K562 (cell line): ENCODE data around the gene HNRNPF. TPM values are rescaled to one million over a fixed set of nuclear protein-coding genes. Genes with fewer than 3 reads are reported as not detected.

ENCODE experiments used
- ATAC-seq: fragments of 200-7000 bp; cut with Tn5 transposase; 3 replicates; pipeline ENCODE4 v1.9.1; 2020; ENCODE audit warnings: moderate library complexity
- BruUV-seq: library from RNA; stranded (reverse); fragments of 400-500 nt; replicated peaks from 2 replicates; lab custom pipeline; 2021; lab: Mats Ljungman, UMichigan
- CTCF ChIA-PET: fragments of 300-600 bp; formaldehyde crosslinking; extraction: SDS; loops from one replicate; lab custom pipeline; 2021; ENCODE audit warnings: low intra/inter-chr PET ratio; lab: Yijun Ruan, JAX
- POLR2A ChIA-PET: fragments of 300-600, 350-650 bp; sonication (Branson Sonifier 250); formaldehyde crosslinking; extraction: SDS; loops from one replicate; lab custom pipeline; 2021; ENCODE audit warnings: antibody characterized with exemption, inconsistent platforms; lab: Yijun Ruan, JAX
- DNase-seq, 4 experiments: peaks; one replicate each; pipeline versions ENCODE4 v3.0.0 to v3.0.0-alpha.2; 2011 to 2018; ENCODE audit warnings: low spot score in 3 of 4, mixed read lengths in 3 of 4; ENCODE audit errors: extremely low read depth in 1 of 4
- FAIRE-seq: peaks from 2 replicates; lab custom pipeline; 2011; peaks lifted over from hg19 to GRCh38; lab: Jason Lieb, UNC
- H2AFZ ChIP-seq: 2 replicates; pipeline ENCODE4 v1.6.0; 2011; ENCODE audit warnings: low read depth, low read length, control low read depth, inconsistent platforms
- H3K27ac ChIP-seq: fragments of 200-600 bp; 3 replicates; pipeline ENCODE4 v1.8.0; 2011; ENCODE audit warnings: low read depth, mild to moderate bottlenecking, control low read depth, inconsistent platforms, low read length, moderate library complexity, mixed read lengths; ENCODE audit errors: extremely low read depth
- H3K27me3 ChIP-seq, 2 experiments: fragments of 300-600 bp in 1 of 2; 2 replicates in 1 of 2; 3 replicates in 1 of 2; pipeline versions ENCODE4 v1.6.0 to v1.8.0; 2011; ENCODE audit warnings: inconsistent platforms in 2 of 2, low read length in 2 of 2, mild to moderate bottlenecking in 1 of 2, mixed read lengths in 1 of 2, moderate library complexity in 1 of 2; ENCODE audit not compliant: control insufficient read depth in 2 of 2, insufficient read depth in 2 of 2
- H3K36me3 ChIP-seq: fragments of 300-600 bp; 3 replicates; pipeline ENCODE4 v1.8.0; 2011; ENCODE audit warnings: mild to moderate bottlenecking, low read length, inconsistent platforms; ENCODE audit not compliant: control insufficient read depth, insufficient read depth
- H3K4me1 ChIP-seq, 2 experiments: fragments of 200-600 bp in 1 of 2; replicated peaks in 1 of 2; 2 replicates in 1 of 2; 3 replicates in 1 of 2; pipeline versions ENCODE4 v1.5.1 to v1.8.0; 2011; ENCODE audit warnings: inconsistent platforms in 2 of 2, low read length in 2 of 2, mild to moderate bottlenecking in 1 of 2, mixed read lengths in 1 of 2, moderate library complexity in 1 of 2; ENCODE audit not compliant: control insufficient read depth in 2 of 2, insufficient read depth in 2 of 2
- H3K4me2 ChIP-seq: 2 replicates; pipeline ENCODE4 v1.6.1; 2011; ENCODE audit warnings: low read length, control low read depth, inconsistent platforms, mixed read lengths; ENCODE audit not compliant: insufficient read depth
- H3K4me3 ChIP-seq: fragments of 200-600 bp; sonication (generic), shearing (Covaris generic); 2 replicates; pipeline ENCODE4 v1.5.1; 2016; ENCODE audit warnings: control low read depth, inconsistent platforms
- H3K79me2 ChIP-seq: fragments of 200-600 bp; 3 replicates; pipeline ENCODE4 v1.8.0; 2011; ENCODE audit warnings: low read length, inconsistent platforms; ENCODE audit not compliant: control insufficient read depth, insufficient read depth
- H3K9ac ChIP-seq, 2 experiments: 2 replicates each; pipeline versions ENCODE4 v1.6.0 to v1.6.1; 2011; ENCODE audit warnings: low read depth in 2 of 2, low read length in 2 of 2, control low read depth in 1 of 2, inconsistent platforms in 1 of 2, mild to moderate bottlenecking in 1 of 2, mixed read lengths in 1 of 2; ENCODE audit not compliant: insufficient read depth in 1 of 2
- H3K9me1 ChIP-seq: one replicate; pipeline ENCODE4 v1.6.0; 2011; ENCODE audit warnings: inconsistent platforms, mild to moderate bottlenecking, low read length, moderate library complexity; ENCODE audit not compliant: control insufficient read depth, insufficient read depth
- H3K9me3 ChIP-seq: replicated peaks from 2 replicates; pipeline ENCODE4 v1.5.1; 2011; ENCODE audit warnings: low read depth, low read length, inconsistent platforms; ENCODE audit not compliant: control insufficient read depth, insufficient read depth
- H4K20me1 ChIP-seq: replicated peaks from 2 replicates; pipeline ENCODE4 v1.6.1; 2011; ENCODE audit warnings: low read length, inconsistent platforms, mixed read lengths; ENCODE audit not compliant: control insufficient read depth, insufficient read depth
- CBX5 ChIP-seq: IDR thresholded peaks from 2 replicates; pipeline ENCODE4 v1.6.1; 2014; ENCODE audit warnings: low read depth, borderline replicate concordance
- CREB3 ChIP-seq: fragments of 450-650 bp; conservative IDR thresholded peaks from 2 replicates; pipeline ENCODE4 v1.6.1; 2016; ENCODE audit warnings: missing genetic modification characterization, low read depth, mild to moderate bottlenecking, missing compliant biosample characterization, moderate library complexity
- CTBP1 ChIP-seq: fragments of 450-650 bp; IDR thresholded peaks from 2 replicates; pipeline ENCODE4 v1.6.1; 2016; ENCODE audit warnings: borderline replicate concordance
- DDX20 ChIP-seq: fragments of 450-650 bp; IDR thresholded peaks from 2 replicates; pipeline ENCODE4 v1.6.1; 2016; ENCODE audit warnings: missing genetic modification characterization, low read depth, mild to moderate bottlenecking, missing compliant biosample characterization, moderate library complexity
- DNMT1 ChIP-seq: fragments of 450-650 bp; IDR thresholded peaks from 2 replicates; pipeline ENCODE4 v1.6.1; 2016; ENCODE audit warnings: antibody characterized with exemption, mild to moderate bottlenecking
- HLTF ChIP-seq: fragments of 450-650 bp; IDR thresholded peaks from 2 replicates; pipeline ENCODE4 v1.6.1; 2016
- PHTF2 ChIP-seq: fragments of 250-450 bp; sonication (Bioruptor Pico); IDR thresholded peaks from 2 replicates; pipeline ENCODE4 v1.5.0; 2021; ENCODE audit warnings: mild to moderate bottlenecking
- POU5F1 ChIP-seq: fragments of 150-350 bp; IDR thresholded peaks from 2 replicates; pipeline ENCODE4 v1.6.1; 2014; ENCODE audit warnings: borderline replicate concordance, low read length, low read depth, mild to moderate bottlenecking; ENCODE audit not compliant: partially characterized antibody
- ZMIZ1 ChIP-seq, 2 experiments: fragments of 150-350 bp in 1 of 2; IDR thresholded peaks; 2 replicates each; pipeline ENCODE4 v1.6.1; 2012 to 2016; ENCODE audit warnings: low read depth in 2 of 2, low read length in 2 of 2, mild to moderate bottlenecking in 1 of 2, moderate library complexity in 1 of 2
- ZNF134 ChIP-seq: fragments of 250-450 bp; sonication (Bioruptor Pico); conservative IDR thresholded peaks from 2 replicates; pipeline ENCODE4 v1.4.0; 2020
- WGBS: fragments of 100-300 bp; shearing (Covaris generic); methylation state at CpG from one replicate; pipeline ENCODE4 v1.1.6; 2016; ENCODE audit warnings: low coverage, mixed read lengths; ENCODE audit not compliant: insufficient coverage; ENCODE audit errors: missing lambda C conversion rate; 5-methylcytosine and 5-hydroxymethylcytosine counted together
- in situ Hi-C: fragments of 300-500 bp; cut with MboI; formaldehyde crosslinking; loops from 4 replicates; pipeline ENCODE4 v1.15.0; 2018; ENCODE audit warnings: inconsistent platforms, mixed read lengths
- intact Hi-C: fragments of 100-400 bp; cut with micrococcal nuclease; formaldehyde crosslinking; loops from 2 replicates; pipeline ENCODE4 v1.14.2; 2022
- polyA plus RNA-seq, 8 experiments: library from polyadenylated mRNA; depleted of rRNA in 4 of 8; stranded (reverse) in 5 of 8; unstranded in 3 of 8; fragments of >200 nt; fragmentation: Nextera tagmentation in 2 of 8; fragmentation: Illumina TruSeq in 1 of 8; extraction: Ambion mirVana in 2 of 8; extraction: Trizol in 1 of 8; gene quantifications; 2 replicates each; pipeline versions ENCODE4 v1.2.1 to v1.2.3, GENCODE V29; 2011 to 2014; ENCODE audit warnings: inconsistent platforms in 1 of 8, missing spikeins in 1 of 8
- total RNA-seq, 7 experiments: library from RNA; depleted of rRNA in 6 of 7; stranded (reverse); fragments of >200 nt in 6 of 7; fragmentation: Illumina TruSeq in 2 of 7; extraction: Trizol in 2 of 7; gene quantifications; 2 replicates each; pipeline versions ENCODE4 v1.2.1 to v1.2.3, GENCODE V29; 2011 to 2021; ENCODE audit warnings: low replicate concordance in 1 of 7

Gene HNRNPF
- total and polyA plus RNA-seq, 9 of the 15 experiments (the other 6 are each of a cell fraction or from before 2014, with no cell fraction given) = 192 to 489 (median 416) TPM

- no peak overlapping the region for H3K4me2 ChIP-seq
- no peak for ATAC-seq
- no peak for DNase-seq
- no peak for FAIRE-seq
- intact Hi-C loops = no loop called here
- no peak overlapping the region for H3K9ac ChIP-seq
- WGBS = 78% methylated on average over 1 of the region's 1 CpG
- TF ChIP-seq DDX20 (tag) (no peak), CREB3 (no peak), POU5F1 (no peak), CTBP1 (no peak), ZMIZ1 (IDR thresholded peaks at IDR 0.05; ENCODE audit: low read depth in 2 of 2, low read length in 2 of 2) (no peak), ZNF134 (CRISPR knock-in tag) (no peak), PHTF2 (CRISPR knock-in tag) (no peak), DNMT1 (no peak), CBX5 (no peak), HLTF (no peak)
- TF ChIP-seq, all 486 proteins: peak for 0
- Histone ChIP-seq H3K27ac (no peak overlapping the region), H4K20me1 (no peaks in the 10 kb centered on the region), H2AFZ (no peak overlapping the region), H3K4me3 (no peak overlapping the region), H3K9me1 (no peaks in the 10 kb centered on the region), H3K36me3 (no peaks in the 10 kb centered on the region), H3K9me3 (no peaks in the 10 kb centered on the region), H3K4me1 (peaks cover 7 to 26% of the 10 kb centered on the region in 2 experiments; a peak in 4 of 5 replicates), H3K79me2 (no peaks in the 10 kb centered on the region), H3K27me3 (peaks cover 0 to 15% of the 10 kb centered on the region in 2 experiments; a peak in 2 of 5 replicates)
- in situ Hi-C loops = no loop called here
- ChIA-PET CTCF (no interaction called here), POLR2A (interaction anchor here (2.7 kb wide), 1 partner anchor 12 kb away, joined by 14 read pairs; no protein-coding TSS in a partner anchor)
- BruUV-seq = no TSS peak
Observed at GRCh38 chr10:43372765-43373361, 36.1 kb downstream of the HNRNPF start.
